Pancreas (tissue), 10 donors: Measurements from ENCODE around the gene SETBP1. TPM values are rescaled to one million over a fixed set of nuclear protein-coding genes. Genes with fewer than 3 reads are reported as not detected.

Source experiments
- ATAC-seq, 4 donors: fragments of 200-7000 bp; cut with Tn5 transposase; one replicate each; pipeline versions ENCODE4 v1.8.0 to v1.9.1; 2020; ENCODE audit warnings: mild to moderate bottlenecking in 4 of 4, moderate library complexity in 4 of 4
- DNase-seq, 6 donors: peaks; one replicate each; pipeline ENCODE4 v3.0.0-alpha.2; 2020
- FAIRE-seq: peaks from 2 replicates; lab custom pipeline; 2012; peaks lifted over from hg19 to GRCh38; lab: Jason Lieb, UNC
- H3K27ac ChIP-seq, 4 donors: fragments of 200-600 bp; sonication (generic); 1 replicate in 3 of 4; 2 replicates in 1 of 4; pipeline versions ENCODE4 v1.5.0 to v1.8.0; 2020
- H3K27me3 ChIP-seq, 4 donors: fragments of 200-600 bp; one replicate each; pipeline ENCODE4 v1.8.0; 2021
- H3K36me3 ChIP-seq, 3 donors: fragments of 200-600 bp; sonication (generic) in 1 of 3; one replicate each; pipeline versions ENCODE4 v1.5.0 to v1.8.0; 2020 to 2021
- H3K4me1 ChIP-seq, 3 donors: fragments of 200-600 bp; one replicate each; pipeline ENCODE4 v1.8.0; 2021
- H3K4me3 ChIP-seq, 4 donors: fragments of 200-600 bp; sonication (generic) in 2 of 4; one replicate each; pipeline versions ENCODE4 v1.5.0 to v1.8.0; 2020 to 2021
- H3K9me3 ChIP-seq, 4 donors: fragments of 200-600 bp; one replicate each; pipeline ENCODE4 v1.8.0; 2021
- WGBS, 2 donors: extraction: QIAGEN DNeasy Blood & Tissue Kit; methylation state at CpG; one replicate each; pipeline ENCODE4 v1.1.7; 2013; 5-methylcytosine and 5-hydroxymethylcytosine counted together
- intact Hi-C, 3 donors: fragments of 100-400 bp; cut with DNase I; formaldehyde crosslinking; loops; one replicate each; pipeline versions ENCODE4 v1.11.1 to v1.14.2; 2022
- polyA plus RNA-seq, 2 donors: library from polyadenylated mRNA; stranded (reverse); fragments of 200-250 nt; gene quantifications; one replicate each; pipeline ENCODE4 v1.2.3, GENCODE V29; 2013
- total RNA-seq, 6 donors: library from RNA; stranded (reverse); fragmentation: NEBNext Ultra II Directional in 4 of 6; extraction: Animal tissue kit (Norgen Biotek cat#: 25700) in 4 of 6; gene quantifications; one replicate each; pipeline versions ENCODE4 v1.2.1 to v1.2.4, GENCODE V29; 2021 to 2023
- TF ChIP-seq, protein P1 (sequence below), 4 donors: fragments of 200-600 bp; sonication (generic) in 3 of 4; IDR thresholded peaks; one replicate each; pipeline versions ENCODE4 v1.5.0 to v1.8.0; 2021; ENCODE audit warnings: antibody characterized with exemption in 4 of 4
- donor health status: healthy with polysubstance abuse.
- donor health status: DM: no; HTN: no; CAD: no; lungs with moderate emphysema.
- donor health status: DM: no; HTN: no; CAD: no.
- donor health status: control.
- donor health status: control.
- donor health status: Bipolar disorder and iron deficiency.
- donor health status: DM: yes; HTN: yes; CAD: no.
- donor health status: DM: no; HTN: no; CAD: no.
- donor health status: DM: no; HTN: no; CAD: no.
- donor health status: DM: yes; HTN: yes; CAD: no.

The SETBP1 gene
- total and polyA plus RNA-seq, 8 donors, result 3.9 to 24.0 (median 18.1) TPM

DNA sequence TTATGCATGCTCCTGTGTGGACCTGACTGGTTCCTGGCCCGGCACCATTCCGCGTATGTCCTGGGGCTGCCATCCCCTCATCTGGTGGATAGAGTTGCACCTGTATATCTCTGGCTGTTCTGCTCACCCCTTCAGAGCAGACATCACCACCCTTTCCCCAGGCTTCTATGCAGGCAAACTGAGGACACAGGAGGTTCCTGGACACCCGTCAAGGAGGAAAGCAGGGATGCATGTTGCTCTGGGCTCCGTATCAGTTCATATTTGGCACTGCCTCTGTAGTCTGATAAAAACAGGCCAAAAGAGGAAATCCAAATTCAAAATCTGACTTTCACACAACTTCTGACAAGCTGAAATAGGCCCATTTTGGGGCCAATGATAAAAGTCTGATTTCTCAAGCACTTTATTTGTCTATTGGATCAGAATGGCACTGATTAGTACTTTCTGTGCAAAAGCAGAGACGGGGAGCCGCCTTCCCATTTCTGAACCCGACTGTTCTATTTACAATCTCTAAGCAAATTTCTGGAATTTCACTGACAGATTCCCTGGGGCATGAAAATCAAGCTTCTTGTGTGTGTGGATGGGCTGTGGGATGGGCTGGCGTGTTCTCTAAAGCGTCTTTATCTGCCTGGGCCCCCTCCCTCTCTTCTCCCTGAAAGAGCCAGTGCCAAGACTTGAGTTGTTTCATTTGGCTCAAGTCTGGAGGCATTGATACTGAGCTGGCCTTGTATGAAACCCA, 96.9 kb downstream of the SETBP1 start:
- Histone ChIP-seq H3K27me3 (no peaks in the 10 kb centered on the region), H3K4me3 (no peak overlapping the region), H3K9me3 (no peaks in the 10 kb centered on the region), H3K27ac (peak overlapping the region in 3 of 4 donors; percentile 2 to 63 (median 62)), H3K36me3 (no peaks in the 10 kb centered on the region), H3K4me1 (peaks cover 22 to 30% (median 23%) of the 10 kb centered on the region in 3 donors)
- TF ChIP-seq, protein P1, sequence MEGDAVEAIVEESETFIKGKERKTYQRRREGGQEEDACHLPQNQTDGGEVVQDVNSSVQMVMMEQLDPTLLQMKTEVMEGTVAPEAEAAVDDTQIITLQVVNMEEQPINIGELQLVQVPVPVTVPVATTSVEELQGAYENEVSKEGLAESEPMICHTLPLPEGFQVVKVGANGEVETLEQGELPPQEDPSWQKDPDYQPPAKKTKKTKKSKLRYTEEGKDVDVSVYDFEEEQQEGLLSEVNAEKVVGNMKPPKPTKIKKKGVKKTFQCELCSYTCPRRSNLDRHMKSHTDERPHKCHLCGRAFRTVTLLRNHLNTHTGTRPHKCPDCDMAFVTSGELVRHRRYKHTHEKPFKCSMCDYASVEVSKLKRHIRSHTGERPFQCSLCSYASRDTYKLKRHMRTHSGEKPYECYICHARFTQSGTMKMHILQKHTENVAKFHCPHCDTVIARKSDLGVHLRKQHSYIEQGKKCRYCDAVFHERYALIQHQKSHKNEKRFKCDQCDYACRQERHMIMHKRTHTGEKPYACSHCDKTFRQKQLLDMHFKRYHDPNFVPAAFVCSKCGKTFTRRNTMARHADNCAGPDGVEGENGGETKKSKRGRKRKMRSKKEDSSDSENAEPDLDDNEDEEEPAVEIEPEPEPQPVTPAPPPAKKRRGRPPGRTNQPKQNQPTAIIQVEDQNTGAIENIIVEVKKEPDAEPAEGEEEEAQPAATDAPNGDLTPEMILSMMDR (IDR thresholded peaks at IDR 0.05), result no peak
- intact Hi-C loops, result no loop called here
- WGBS, 2 donors, result 43 to 50% methylated on average over 10 of the region's 10 CpGs
- ATAC-seq (peak in 1 of 4 donors; percentile 11), DNase-seq (no peak), FAIRE-seq (no peak)

DNA sequence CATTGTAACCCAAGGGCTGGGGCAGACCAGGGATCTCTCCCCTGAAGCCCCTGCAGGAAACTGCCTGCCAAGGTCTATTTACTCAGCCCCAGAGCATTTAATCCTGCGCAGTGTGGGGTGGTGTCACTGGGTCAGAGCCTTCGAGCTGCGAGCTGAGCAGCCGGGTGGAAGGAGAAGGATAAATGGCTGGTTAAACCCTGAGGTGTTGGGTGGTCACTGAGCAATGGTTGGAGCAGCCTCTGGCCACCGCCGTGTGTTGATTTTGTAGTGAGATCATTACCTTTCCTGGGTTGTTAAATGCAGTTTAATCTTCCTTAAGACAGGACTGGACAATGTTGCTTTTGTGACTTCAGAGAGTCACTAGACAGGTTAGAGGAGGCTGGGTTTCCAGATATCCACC, 98.1 kb downstream of the SETBP1 start:
- H3K4me1 ChIP-seq, result peaks cover 23 to 30% (median 25%) of the 10 kb centered on the region in 3 donors
- 34 to 69% methylated on average over 6 of the region's 6 CpGs for WGBS, 2 donors

DNA sequence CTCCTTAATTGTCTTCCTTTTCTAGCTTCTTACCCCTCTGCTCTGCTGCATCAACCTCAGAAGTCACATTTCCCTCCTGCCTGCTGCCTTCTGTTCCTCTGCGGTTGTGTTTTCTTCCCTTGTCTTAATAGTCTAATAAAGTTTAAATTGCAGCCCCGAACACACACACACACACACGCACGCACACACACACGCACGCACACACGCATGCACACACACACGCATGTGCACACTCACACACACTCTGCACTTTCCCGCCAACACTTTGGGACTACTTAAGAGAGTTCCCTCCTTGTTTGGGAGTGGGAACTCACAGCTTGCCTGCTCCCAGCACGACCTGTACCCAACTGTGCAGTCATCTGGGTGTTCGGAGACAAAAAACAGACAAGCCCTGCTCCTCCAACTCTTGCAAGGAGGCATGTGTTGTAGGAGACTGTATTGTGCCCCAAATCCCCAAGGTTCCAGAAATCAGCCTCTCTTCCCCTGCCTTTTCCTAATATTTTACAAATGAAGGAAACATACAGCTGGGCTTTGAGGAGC, 99.1 kb downstream of the SETBP1 start:
- WGBS, 2 donors, result 85 to 86% methylated on average over 11 of the region's 11 CpGs
- DNase-seq, result no peak
- Histone ChIP-seq H3K4me3 (no peak overlapping the region), H3K27me3 (no peaks in the 10 kb centered on the region), H3K4me1 (peaks cover 25 to 37% (median 28%) of the 10 kb centered on the region in 3 donors), H3K27ac (peak overlapping the region in 2 of 4 donors; percentile 62 to 63), H3K9me3 (no peaks in the 10 kb centered on the region), H3K36me3 (no peaks in the 10 kb centered on the region)
- intact Hi-C loops, result no loop called here
- TF ChIP-seq, protein P1 (IDR thresholded peaks at IDR 0.05), result no peak
- FAIRE-seq, result no peak
- no peak for ATAC-seq

More for the DNA sequence above, 98.1 kb downstream of the SETBP1 start:
- intact Hi-C loops, result no loop called here
- ATAC-seq, result peak; percentile 63 to 80 (median 75)
- Histone ChIP-seq H3K4me3 (no peak overlapping the region), H3K9me3 (no peaks in the 10 kb centered on the region), H3K27me3 (no peaks in the 10 kb centered on the region), H3K27ac (peak overlapping the region; percentile 2 to 63 (median 44)), H3K36me3 (no peaks in the 10 kb centered on the region)
- no peak for FAIRE-seq
- TF ChIP-seq, protein P1 (IDR thresholded peaks at IDR 0.05), result no peak
- peak in 2 of 6 donors; percentile 27 to 31 for DNase-seq

DNA sequence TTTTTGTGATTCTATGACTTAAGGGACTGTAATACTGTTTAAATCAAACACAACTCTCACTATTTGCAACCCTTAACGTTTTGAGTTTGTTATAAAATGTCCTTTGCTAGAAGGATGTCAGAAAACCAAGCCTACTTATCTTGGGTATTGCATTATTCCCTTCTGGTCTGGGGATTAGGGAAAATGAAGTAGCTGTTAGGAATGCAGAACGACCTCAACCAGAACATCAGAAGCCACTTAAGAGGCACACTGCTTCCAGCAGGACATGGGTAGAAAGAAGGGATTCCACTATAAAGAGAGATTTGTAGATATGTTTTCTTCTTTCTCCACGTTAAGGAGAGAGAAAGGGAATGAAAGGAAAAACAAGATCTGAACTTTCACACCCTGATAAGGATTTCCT, 101.2 kb downstream of the SETBP1 start:
- ATAC-seq (peak in 2 of 4 donors; percentile 6 to 18), DNase-seq (no peak), FAIRE-seq (no peak)
- intact Hi-C loops, result no loop called here
- H3K9me3 ChIP-seq, result no peaks in the 10 kb centered on the region
- H3K4me3 ChIP-seq, result no peak overlapping the region
- peaks cover 28 to 38% (median 31%) of the 10 kb centered on the region in 3 donors for H3K4me1 ChIP-seq
- H3K36me3 ChIP-seq, result no peaks in the 10 kb centered on the region
- peak overlapping the region in 2 of 4 donors; percentile 9 to 44 for H3K27ac ChIP-seq
- TF ChIP-seq, protein P1 (IDR thresholded peaks at IDR 0.05), result no peak
- H3K27me3 ChIP-seq, result no peaks in the 10 kb centered on the region
- WGBS, 2 donors, result 5 to 14% methylated on average over 3 of the region's 3 CpGs
